Astrocyte of the spinal cord (primary cell): ENCODE results near the gene NXF2.

Source experiments
- DNase-seq: peaks from one replicate; pipeline ENCODE4 v3.0.0; 2011; ENCODE audit warnings: low read depth, low spot score
- H3K4me3 ChIP-seq: 2 replicates; pipeline ENCODE4 v1.5.1; 2011; ENCODE audit warnings: low read depth, mild to moderate bottlenecking, low read length, moderate library complexity
- in situ Hi-C: cut with HindIII; loops from 2 replicates; pipeline ENCODE4 v1.10.0; 2017; ENCODE audit warnings: low sequenced_read_pairs
- TF ChIP-seq, protein P1 (sequence below): IDR thresholded peaks from 2 replicates; pipeline ENCODE4 v1.5.1; 2012; ENCODE audit warnings: low read depth, mild to moderate bottlenecking, low read length, inconsistent platforms

NXF2 gene

DNA sequence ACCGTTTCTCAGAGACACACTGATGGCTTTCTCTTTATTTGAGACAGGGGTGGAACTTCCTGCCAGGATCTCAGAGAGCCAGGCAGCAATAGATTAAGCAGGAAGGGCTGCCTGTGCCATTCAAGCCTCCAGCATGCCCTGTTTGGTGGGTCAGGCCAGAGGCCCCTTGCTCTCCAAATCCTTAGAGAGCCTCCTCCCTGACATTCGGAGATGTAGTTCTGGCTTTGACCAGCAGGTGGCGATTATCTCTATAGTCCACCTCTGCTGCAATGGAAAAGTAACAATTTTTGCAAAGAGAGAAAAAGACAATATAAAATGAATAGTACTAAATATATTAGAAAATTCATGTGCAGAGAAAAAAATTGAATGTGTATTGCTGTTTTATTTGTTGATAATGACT, 98.9 kb downstream of the NXF2 start:
- DNase-seq, result peak; percentile 25
- H3K4me3 ChIP-seq, result no peak overlapping the region
- in situ Hi-C loops, result no loop called here
- TF ChIP-seq, protein P1, sequence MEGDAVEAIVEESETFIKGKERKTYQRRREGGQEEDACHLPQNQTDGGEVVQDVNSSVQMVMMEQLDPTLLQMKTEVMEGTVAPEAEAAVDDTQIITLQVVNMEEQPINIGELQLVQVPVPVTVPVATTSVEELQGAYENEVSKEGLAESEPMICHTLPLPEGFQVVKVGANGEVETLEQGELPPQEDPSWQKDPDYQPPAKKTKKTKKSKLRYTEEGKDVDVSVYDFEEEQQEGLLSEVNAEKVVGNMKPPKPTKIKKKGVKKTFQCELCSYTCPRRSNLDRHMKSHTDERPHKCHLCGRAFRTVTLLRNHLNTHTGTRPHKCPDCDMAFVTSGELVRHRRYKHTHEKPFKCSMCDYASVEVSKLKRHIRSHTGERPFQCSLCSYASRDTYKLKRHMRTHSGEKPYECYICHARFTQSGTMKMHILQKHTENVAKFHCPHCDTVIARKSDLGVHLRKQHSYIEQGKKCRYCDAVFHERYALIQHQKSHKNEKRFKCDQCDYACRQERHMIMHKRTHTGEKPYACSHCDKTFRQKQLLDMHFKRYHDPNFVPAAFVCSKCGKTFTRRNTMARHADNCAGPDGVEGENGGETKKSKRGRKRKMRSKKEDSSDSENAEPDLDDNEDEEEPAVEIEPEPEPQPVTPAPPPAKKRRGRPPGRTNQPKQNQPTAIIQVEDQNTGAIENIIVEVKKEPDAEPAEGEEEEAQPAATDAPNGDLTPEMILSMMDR, result peak; percentile 74
